ENCODE measurements around the gene MIPOL1.

Gene MIPOL1

GRCh38 chr14:37501877-37502276 is 304.1 kb downstream of the MIPOL1 start:
- Histone ChIP-seq H3K36me3 (ENCODE audit: insufficient read depth, low read length) (no peaks in the 10 kb centered on the region), H3K9ac (ENCODE audit: low read length) (no peak overlapping the region), H3K9me3 (ENCODE audit: low read length) (no peaks in the 10 kb centered on the region), H3K27ac (ENCODE audit: low read depth, low read length, poor library complexity, severe bottlenecking) (no peak overlapping the region), H4K20me1 (ENCODE audit: insufficient read depth, low read length) (no peaks in the 10 kb centered on the region), H3K4me1 (ENCODE audit: insufficient read depth, low read length, severe bottlenecking) (no peaks in the 10 kb centered on the region), H3K4me3 (ENCODE audit: low read depth, low read length, poor library complexity, severe bottlenecking) (no peak overlapping the region), H3K4me2 (ENCODE audit: low read length) (no peak overlapping the region), H3F3A (ENCODE audit: insufficient read depth, low read length) (no peaks in the 10 kb centered on the region), H3K27me3 (ENCODE audit: insufficient read depth, low read length) (no peaks in the 10 kb centered on the region), H3K79me2 (ENCODE audit: insufficient read depth, low read length) (no peaks in the 10 kb centered on the region), H2AFZ (ENCODE audit: low read length) (no peak overlapping the region), H3K9me2 (ENCODE audit: low read depth, low read length) (no peaks in the 10 kb centered on the region)
- TF ChIP-seq EZH2 (IDR thresholded peaks at IDR 0.05; ENCODE audit: borderline replicate concordance, low read length) (no peak), CTCF (IDR thresholded peaks at IDR 0.05; ENCODE audit: low read length) (no peak)

- no peak for TF ChIP-seq CTCF (IDR thresholded peaks at IDR 0.05; ENCODE audit: low read length)
- no peak for TF ChIP-seq EZH2 (IDR thresholded peaks at IDR 0.05; ENCODE audit: borderline replicate concordance, low read length)
- Histone ChIP-seq H3K9me2 (ENCODE audit: low read depth, low read length) (no peaks in the 10 kb centered on the region), H3K36me3 (ENCODE audit: insufficient read depth, low read length) (no peaks in the 10 kb centered on the region), H3K79me2 (ENCODE audit: insufficient read depth, low read length) (no peaks in the 10 kb centered on the region), H3K4me1 (ENCODE audit: insufficient read depth, low read length, severe bottlenecking) (no peaks in the 10 kb centered on the region), H3K27ac (ENCODE audit: low read depth, low read length, poor library complexity, severe bottlenecking) (no peak overlapping the region), H2AFZ (ENCODE audit: low read length) (no peak overlapping the region), H3F3A (ENCODE audit: insufficient read depth, low read length) (no peaks in the 10 kb centered on the region), H3K27me3 (ENCODE audit: insufficient read depth, low read length) (no peaks in the 10 kb centered on the region), H3K4me3 (ENCODE audit: low read depth, low read length, poor library complexity, severe bottlenecking) (no peak overlapping the region), H3K9ac (ENCODE audit: low read length) (no peak overlapping the region), H3K4me2 (ENCODE audit: low read length) (no peak overlapping the region), H4K20me1 (ENCODE audit: insufficient read depth, low read length) (no peaks in the 10 kb centered on the region), H3K9me3 (ENCODE audit: low read length) (no peaks in the 10 kb centered on the region)
These were observed 310.8 kb downstream of the MIPOL1 start for GRCh38 chr14:37508503-37508902.

- H3K79me2 ChIP-seq (ENCODE audit: insufficient read depth, low read length) = no peaks in the 10 kb centered on the region
- H3K4me3 ChIP-seq (ENCODE audit: low read depth, low read length, poor library complexity, severe bottlenecking) = no peak overlapping the region
- no peak overlapping the region for H2AFZ ChIP-seq (ENCODE audit: low read length)
- H3K9ac ChIP-seq (ENCODE audit: low read length) = no peak overlapping the region
- no peaks in the 10 kb centered on the region for H4K20me1 ChIP-seq (ENCODE audit: insufficient read depth, low read length)
- no peaks in the 10 kb centered on the region for H3K9me3 ChIP-seq (ENCODE audit: low read length)
- no peak for TF ChIP-seq CTCF (IDR thresholded peaks at IDR 0.05; ENCODE audit: low read length)
- no peak for TF ChIP-seq EZH2 (IDR thresholded peaks at IDR 0.05; ENCODE audit: borderline replicate concordance, low read length)
- no peaks in the 10 kb centered on the region for H3F3A ChIP-seq (ENCODE audit: insufficient read depth, low read length)
- H3K36me3 ChIP-seq (ENCODE audit: insufficient read depth, low read length) = no peaks in the 10 kb centered on the region
- H3K4me1 ChIP-seq (ENCODE audit: insufficient read depth, low read length, severe bottlenecking) = no peaks in the 10 kb centered on the region
- H3K4me2 ChIP-seq (ENCODE audit: low read length) = no peak overlapping the region
- no peaks in the 10 kb centered on the region for H3K27me3 ChIP-seq (ENCODE audit: insufficient read depth, low read length)
- no peaks in the 10 kb centered on the region for H3K9me2 ChIP-seq (ENCODE audit: low read depth, low read length)
- H3K27ac ChIP-seq (ENCODE audit: low read depth, low read length, poor library complexity, severe bottlenecking) = no peak overlapping the region
These were observed 314.4 kb downstream of the MIPOL1 start for GRCh38 chr14:37512173-37512572.
